Muscle of back (tissue), 13 donors: Measurements from ENCODE around the gene KIR2DL1. TPM values are rescaled to one million over a fixed set of nuclear protein-coding genes. Genes with fewer than 3 reads are reported as not detected.
"Not testable (repeated sequence)": the region's sequence is repeated elsewhere in the genome, so short reads cannot be mapped to it uniquely, and the experiment has no call there.

Experiments
- DNase-seq, 3 donors: peaks; one replicate each; pipeline versions ENCODE4 v3.0.0 to v3.0.0-alpha.2; 2013
- long read RNA-seq, 9 donors: transcript quantifications; one replicate each; lab custom pipeline, GENCODE V29; 2026
- polyA plus RNA-seq, 10 donors: library from polyadenylated mRNA; unstranded; fragments of 120-200 nt; gene quantifications; one replicate each; pipeline ENCODE4 v1.2.1, GENCODE V29; 2013; ENCODE audit not compliant: insufficient read length in 10 of 10

KIR2DL1 gene
- not detected for polyA plus RNA-seq
- long read RNA-seq, donor 1: 0 reads
- long read RNA-seq, donor 2: 0 reads
- long read RNA-seq, donor 3: 0 reads
- long read RNA-seq, donor 4: 0 reads
- long read RNA-seq, donor 5: 0 reads
- long read RNA-seq, donor 6: 0 reads
- long read RNA-seq, donor 7: 0 reads
- long read RNA-seq, donor 8: 0 reads
- long read RNA-seq, donor 9: 0 reads

GRCh38 chr19:54769646-54770045, at the start of gene KIR2DL1:
Gene KIR2DL1 (plus strand): TSS chr19:54769793. CDS start chr19:54769851, 58 bp downstream.
- DNase-seq: not testable (repeated sequence)

GRCh38 chr19:54724142-54724541, 45.5 kb upstream of the KIR2DL1 start, which contains the start of gene KIR3DL3:
Gene KIR3DL3 (plus strand): TSS chr19:54724442. CDS start chr19:54724497, 55 bp downstream.
- DNase-seq: no peak

GRCh38 chr19:54724644-54725043, 44.9 kb upstream of the KIR2DL1 start:
- no peak for DNase-seq

- no peak for DNase-seq
Measured at GRCh38 chr19:54725321-54725720, 44.3 kb upstream of the KIR2DL1 start.

- DNase-seq: no peak
Measured at GRCh38 chr19:54727562-54727961, 42.0 kb upstream of the KIR2DL1 start.

DNA sequence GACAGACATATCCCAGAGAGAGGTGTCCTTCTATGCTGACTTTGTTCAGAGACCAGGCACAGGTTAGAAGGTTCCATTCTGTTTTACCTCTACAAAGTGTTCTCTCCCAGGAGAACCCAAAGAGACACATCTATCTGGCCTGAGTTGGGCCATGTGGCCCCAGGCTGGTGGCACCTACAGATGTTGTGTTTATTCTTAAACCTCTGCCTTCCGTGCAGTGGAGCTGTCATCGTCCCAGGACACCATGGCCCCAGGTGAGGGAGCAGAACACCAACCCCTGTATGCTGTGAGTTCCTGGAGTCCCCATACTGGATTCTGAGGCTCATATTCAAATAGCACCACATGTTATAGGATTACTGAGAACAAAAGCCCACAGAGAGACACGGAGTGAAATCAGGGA, 41.4 kb upstream of the KIR2DL1 start:
- DNase-seq: no peak

GRCh38 chr19:54729416-54730188, 40.0 kb upstream of the KIR2DL1 start:
- DNase-seq: no peak

DNA sequence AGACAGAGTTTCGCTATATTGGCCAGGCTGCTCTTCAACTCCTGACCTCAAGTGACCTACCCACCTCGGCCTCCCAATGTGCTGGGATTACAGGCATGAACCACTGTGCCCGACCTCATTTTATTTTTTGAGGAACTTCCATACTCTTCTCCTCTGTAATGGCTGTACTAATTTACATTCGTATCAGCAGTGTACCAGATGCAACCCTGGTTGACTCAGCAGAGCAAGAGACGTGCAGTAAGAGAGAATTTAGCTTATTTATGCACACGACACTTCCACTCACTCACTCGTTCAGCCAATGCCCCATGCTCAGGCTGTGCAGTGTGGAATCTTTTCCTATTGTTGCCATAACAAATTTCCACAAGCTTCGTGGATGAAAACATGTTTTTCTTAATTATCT, 38.4 kb upstream of the KIR2DL1 start:
- no peak for DNase-seq

DNA sequence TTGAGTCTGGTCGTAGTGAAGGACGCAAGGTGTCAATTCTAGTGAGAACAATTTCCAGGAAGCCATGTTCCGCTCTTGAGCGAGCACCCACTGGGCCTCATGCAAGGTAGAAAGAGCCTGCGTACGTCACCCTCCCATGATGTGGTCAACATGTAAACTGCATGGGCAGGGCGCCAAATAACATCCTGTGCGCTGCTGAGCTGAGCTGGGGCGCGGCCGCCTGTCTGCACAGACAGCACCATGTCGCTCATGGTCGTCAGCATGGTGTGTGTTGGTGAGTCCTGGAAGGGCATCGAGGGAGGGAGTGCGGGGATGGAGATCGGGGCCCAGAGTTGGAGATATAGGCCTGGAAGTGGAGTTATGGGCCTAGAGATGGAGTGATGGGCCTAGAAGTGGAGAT, 31.3 kb upstream of the KIR2DL1 start, which contains the start of gene KIR2DL3:
Gene KIR2DL3, plus strand, starts transcription at position 208 of the 400 bp plus-strand sequence. Its CDS starts 33 bp downstream, at position 241.
- not testable (repeated sequence) for DNase-seq

DNA sequence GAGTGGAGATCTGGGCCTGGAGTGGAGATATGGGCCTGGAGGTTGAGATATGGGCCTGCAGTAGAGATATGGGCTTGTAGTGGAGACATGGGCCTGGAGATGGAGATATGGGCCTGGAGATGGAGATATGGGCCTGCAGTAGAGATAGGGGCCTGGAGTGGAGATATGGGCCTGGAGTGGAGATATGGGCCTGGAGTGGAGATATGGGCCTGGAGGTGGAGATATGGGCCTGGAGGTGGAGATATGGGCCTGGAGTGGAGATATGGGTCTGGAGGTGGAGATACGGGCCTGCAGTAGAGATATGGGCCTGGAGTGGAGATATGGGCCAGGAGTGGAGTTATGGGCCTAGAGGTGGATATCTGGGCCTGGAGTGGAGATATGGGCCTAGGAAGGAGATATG, 30.9 kb upstream of the KIR2DL1 start:
- no peak for DNase-seq

GRCh38 chr19:54739587-54740497, 29.8 kb upstream of the KIR2DL1 start:
- DNase-seq: no peak

- not testable (repeated sequence) for DNase-seq
Measured at GRCh38 chr19:54741950-54742349, 27.6 kb upstream of the KIR2DL1 start.

DNA sequence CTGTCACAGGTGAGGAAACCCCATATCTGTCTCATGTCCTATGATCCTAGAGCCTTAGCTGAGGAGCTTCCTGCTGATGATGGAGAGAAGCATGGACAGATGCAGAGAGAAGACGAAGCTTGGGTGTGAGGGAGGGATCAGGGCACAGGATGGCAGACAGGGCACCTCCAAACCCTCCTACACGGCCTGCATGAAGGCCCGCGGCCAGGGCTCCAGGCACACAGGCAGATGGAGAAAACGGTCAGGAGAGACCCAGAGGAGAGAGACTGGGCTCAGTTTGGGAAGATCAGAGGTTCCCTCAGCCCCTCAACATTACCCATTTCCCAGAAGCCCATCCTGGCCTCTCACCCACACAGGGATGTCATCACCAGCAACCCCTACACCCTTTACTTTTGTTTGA, 25.5 kb upstream of the KIR2DL1 start:
- not testable (repeated sequence) for DNase-seq

GRCh38 chr19:54747614-54748322, 21.8 kb upstream of the KIR2DL1 start:
- not testable (repeated sequence) for DNase-seq

GRCh38 chr19:54750276-54750675, 19.3 kb upstream of the KIR2DL1 start:
- not testable (repeated sequence) for DNase-seq

DNA sequence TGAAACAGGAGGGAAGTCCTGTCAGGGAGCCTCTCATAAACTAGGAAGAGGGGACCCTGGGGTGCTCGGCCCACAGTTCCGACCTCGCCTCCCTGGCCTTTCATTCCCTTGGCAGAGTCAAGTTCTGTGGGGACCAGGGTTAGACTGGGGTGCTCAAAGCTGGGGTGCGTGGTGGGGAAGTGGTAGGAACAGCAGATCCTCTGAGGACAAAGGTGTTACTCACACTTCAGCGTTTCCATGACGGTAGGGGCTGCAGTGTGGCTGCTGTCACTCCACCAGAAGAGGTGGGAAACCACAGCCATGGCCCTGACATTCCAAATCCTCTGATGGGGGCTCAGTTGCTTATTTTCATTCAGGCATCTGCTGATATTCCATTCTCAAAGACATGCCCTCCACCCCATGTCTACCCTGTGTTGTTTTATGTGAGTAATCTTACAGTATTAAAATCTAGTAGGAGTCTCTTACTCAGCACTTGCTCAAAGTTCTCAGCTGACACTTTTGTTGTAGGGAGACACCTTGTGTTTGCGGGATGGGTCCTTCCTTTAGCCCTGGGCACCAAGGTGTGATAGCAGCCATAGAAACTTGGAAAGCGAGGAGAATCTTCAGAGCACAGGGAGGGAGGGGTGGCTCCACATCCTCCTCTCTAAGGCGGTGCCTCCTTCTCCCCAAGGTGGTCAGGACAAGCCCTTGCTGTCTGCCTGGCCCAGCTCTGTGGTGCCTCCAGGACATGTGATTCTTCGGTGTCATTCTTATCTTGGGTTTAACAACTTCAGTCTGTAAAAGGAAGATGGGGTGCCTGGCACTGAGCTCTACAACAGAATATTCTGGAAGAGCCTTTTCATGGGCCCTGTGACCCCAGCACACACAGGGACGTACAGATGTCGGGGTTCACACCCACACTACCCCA, 13.1 kb upstream of the KIR2DL1 start:
- not testable (repeated sequence) for DNase-seq

DNA sequence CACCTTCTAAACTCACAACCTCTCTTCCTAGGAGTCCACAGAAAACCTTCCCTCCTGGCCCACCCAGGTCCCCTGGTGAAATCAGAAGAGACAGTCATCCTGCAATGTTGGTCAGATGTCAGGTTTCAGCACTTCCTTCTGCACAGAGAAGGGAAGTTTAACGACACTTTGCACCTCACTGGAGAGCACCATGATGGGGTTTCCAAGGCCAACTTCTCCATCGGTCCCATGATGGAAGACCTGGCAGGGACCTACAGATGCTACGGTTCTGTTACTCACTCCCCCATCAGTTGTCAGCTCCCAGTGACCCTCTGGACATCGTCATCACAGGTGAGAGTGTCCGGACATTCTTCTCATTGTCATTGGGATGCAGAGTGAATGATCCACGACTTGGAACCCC, 11.0 kb upstream of the KIR2DL1 start:
- not testable (repeated sequence) for DNase-seq

DNA sequence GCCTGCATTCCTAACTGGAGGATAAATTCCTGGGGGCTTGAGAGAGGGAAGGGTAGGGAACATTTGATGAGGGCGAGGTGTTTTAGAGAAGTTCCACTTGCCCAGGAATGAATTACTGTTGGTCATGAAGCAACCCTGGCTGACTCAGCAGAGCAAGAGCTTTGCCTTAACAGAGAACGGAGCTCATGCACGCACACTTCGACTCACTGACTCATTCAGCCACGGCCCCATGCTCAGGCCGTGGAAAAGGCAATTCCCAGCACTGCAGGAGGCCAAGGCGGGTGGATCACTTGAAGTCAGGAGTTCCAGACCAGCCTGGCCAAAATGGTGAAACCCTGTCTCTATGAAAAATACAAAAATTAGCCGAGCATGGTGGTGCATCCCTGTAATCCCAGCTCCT, 5.4 kb upstream of the KIR2DL1 start:
- DNase-seq: not testable (repeated sequence)

GRCh38 chr19:54766464-54766863, 3.1 kb upstream of the KIR2DL1 start:
- not testable (repeated sequence) for DNase-seq

- not testable (repeated sequence) for DNase-seq
Measured at GRCh38 chr19:54770511-54770910, 918 bp downstream of the KIR2DL1 start.
